ENCODE measurements around the gene MALSU1. TPM values are rescaled to one million over a fixed set of nuclear protein-coding genes. Genes with fewer than 3 reads are reported as not detected.

Gene MALSU1
- total and polyA plus RNA-seq, 2 donors (not counting 1 experiment from before 2014, with no cell fraction given): 54.8 to 77.6 TPM

DNA sequence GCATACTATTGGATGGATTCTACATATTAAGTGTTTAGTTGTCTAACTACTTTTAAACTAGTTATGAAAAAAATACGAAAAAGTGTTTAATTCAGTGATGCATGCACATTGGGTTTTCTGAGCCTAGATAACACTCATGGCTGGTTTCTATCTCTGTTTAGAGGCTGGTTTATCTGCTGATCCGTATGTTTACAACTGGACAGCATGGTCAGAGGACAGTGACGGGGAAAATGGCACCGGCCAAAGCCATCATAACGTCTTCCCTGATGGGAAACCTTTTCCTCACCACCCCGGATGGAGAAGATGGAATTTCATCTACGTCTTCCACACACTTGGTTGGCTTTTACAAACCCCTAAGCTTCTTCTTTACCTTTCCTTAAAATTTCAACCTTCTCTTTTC, 42.4 kb upstream of the MALSU1 start:
- no peaks in the 10 kb centered on the region for H3K79me2 ChIP-seq (ENCODE audit: control insufficient read depth, insufficient read depth, low read length)
- no peak overlapping the region for H3K9ac ChIP-seq (ENCODE audit: insufficient read depth, low read length)
- H2AFZ ChIP-seq (ENCODE audit: low read length): no peak overlapping the region
- no peak for DNase-seq (ENCODE audit: low read depth in 2 of 2)
- H3K4me3 ChIP-seq (replicated peaks in 1 of 4; ENCODE audit: control extremely low read depth in 1 of 4, insufficient read depth in 1 of 4, low read depth in 3 of 4, low read length in 4 of 4): no peak overlapping the region
- H3K36me3 ChIP-seq (ENCODE audit: control insufficient read depth, insufficient read depth, low read length): peaks cover 2% of the 10 kb centered on the region
- H4K20me1 ChIP-seq (ENCODE audit: control insufficient read depth, extremely low read depth, insufficient read depth, low read length): no peaks in the 10 kb centered on the region
- no peaks in the 10 kb centered on the region for H3K9me3 ChIP-seq (ENCODE audit: control insufficient read depth, insufficient read depth, low read depth, low read length)
- H3K27me3 ChIP-seq (ENCODE audit: control insufficient read depth, insufficient read depth, low read length): no peaks in the 10 kb centered on the region
- H3K27ac ChIP-seq (ENCODE audit: insufficient read depth, low read length): no peak overlapping the region
- no peaks in the 10 kb centered on the region for H3K4me1 ChIP-seq (ENCODE audit: control insufficient read depth, extremely low read depth, insufficient read depth, low read length)
- no peak for TF ChIP-seq EZH2 (IDR thresholded peaks at IDR 0.05; ENCODE audit: low read length, missing control alignments)
- TF ChIP-seq, protein P1, sequence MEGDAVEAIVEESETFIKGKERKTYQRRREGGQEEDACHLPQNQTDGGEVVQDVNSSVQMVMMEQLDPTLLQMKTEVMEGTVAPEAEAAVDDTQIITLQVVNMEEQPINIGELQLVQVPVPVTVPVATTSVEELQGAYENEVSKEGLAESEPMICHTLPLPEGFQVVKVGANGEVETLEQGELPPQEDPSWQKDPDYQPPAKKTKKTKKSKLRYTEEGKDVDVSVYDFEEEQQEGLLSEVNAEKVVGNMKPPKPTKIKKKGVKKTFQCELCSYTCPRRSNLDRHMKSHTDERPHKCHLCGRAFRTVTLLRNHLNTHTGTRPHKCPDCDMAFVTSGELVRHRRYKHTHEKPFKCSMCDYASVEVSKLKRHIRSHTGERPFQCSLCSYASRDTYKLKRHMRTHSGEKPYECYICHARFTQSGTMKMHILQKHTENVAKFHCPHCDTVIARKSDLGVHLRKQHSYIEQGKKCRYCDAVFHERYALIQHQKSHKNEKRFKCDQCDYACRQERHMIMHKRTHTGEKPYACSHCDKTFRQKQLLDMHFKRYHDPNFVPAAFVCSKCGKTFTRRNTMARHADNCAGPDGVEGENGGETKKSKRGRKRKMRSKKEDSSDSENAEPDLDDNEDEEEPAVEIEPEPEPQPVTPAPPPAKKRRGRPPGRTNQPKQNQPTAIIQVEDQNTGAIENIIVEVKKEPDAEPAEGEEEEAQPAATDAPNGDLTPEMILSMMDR (conservative IDR thresholded peaks at IDR 0.05 in 1 of 2, IDR thresholded peaks at IDR 0.05 in 1 of 2; ENCODE audit: low read depth in 1 of 2, low read length in 2 of 2): no peak
- H3K4me2 ChIP-seq (ENCODE audit: extremely low read depth, insufficient read depth, low read length): no peak overlapping the region

DNA sequence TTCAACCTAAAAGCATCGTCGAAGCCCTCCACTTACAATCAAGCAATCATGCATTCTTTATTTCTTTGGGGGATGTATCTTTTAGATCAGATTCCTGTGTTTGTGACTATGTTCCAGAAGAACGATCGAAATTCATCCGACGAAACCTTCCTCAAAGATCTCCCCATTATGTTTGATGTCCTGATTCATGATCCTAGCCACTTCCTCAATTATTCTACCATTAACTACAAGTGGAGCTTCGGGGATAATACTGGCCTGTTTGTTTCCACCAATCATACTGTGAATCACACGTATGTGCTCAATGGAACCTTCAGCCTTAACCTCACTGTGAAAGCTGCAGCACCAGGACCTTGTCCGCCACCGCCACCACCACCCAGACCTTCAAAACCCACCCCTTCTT, 38.8 kb upstream of the MALSU1 start:
- no peaks in the 10 kb centered on the region for H3K36me3 ChIP-seq (ENCODE audit: control insufficient read depth, insufficient read depth, low read length)
- H3K27me3 ChIP-seq (ENCODE audit: control insufficient read depth, insufficient read depth, low read length): no peaks in the 10 kb centered on the region
- TF ChIP-seq, protein P1 (conservative IDR thresholded peaks at IDR 0.05 in 1 of 2, IDR thresholded peaks at IDR 0.05 in 1 of 2; ENCODE audit: low read depth in 1 of 2, low read length in 2 of 2): no peak
- no peak for TF ChIP-seq EZH2 (IDR thresholded peaks at IDR 0.05; ENCODE audit: low read length, missing control alignments)

GRCh38 chr7:23261843-23262452, 37.2 kb upstream of the MALSU1 start:
- TF ChIP-seq EZH2 (IDR thresholded peaks at IDR 0.05; ENCODE audit: low read length, missing control alignments): no peak
- TF ChIP-seq, protein P1 (conservative IDR thresholded peaks at IDR 0.05 in 1 of 2, IDR thresholded peaks at IDR 0.05 in 1 of 2; ENCODE audit: low read depth in 1 of 2, low read length in 2 of 2): peak; percentile 94

More for the DNA sequence above, 38.8 kb upstream of the MALSU1 start:
- H3K4me2 ChIP-seq (ENCODE audit: extremely low read depth, insufficient read depth, low read length): no peak overlapping the region
- H3K9me3 ChIP-seq (ENCODE audit: control insufficient read depth, insufficient read depth, low read depth, low read length): no peaks in the 10 kb centered on the region
- no peaks in the 10 kb centered on the region for H3K79me2 ChIP-seq (ENCODE audit: control insufficient read depth, insufficient read depth, low read length)
- peak in 1 of 2 donors; percentile 61 for DNase-seq (ENCODE audit: low read depth in 2 of 2)
- H3K4me3 ChIP-seq (replicated peaks in 1 of 4; ENCODE audit: control extremely low read depth in 1 of 4, insufficient read depth in 1 of 4, low read depth in 3 of 4, low read length in 4 of 4): no peak overlapping the region
- no peak overlapping the region for H2AFZ ChIP-seq (ENCODE audit: low read length)
- H4K20me1 ChIP-seq (ENCODE audit: control insufficient read depth, extremely low read depth, insufficient read depth, low read length): no peaks in the 10 kb centered on the region
- no peak overlapping the region for H3K9ac ChIP-seq (ENCODE audit: insufficient read depth, low read length)
- no peak overlapping the region for H3K27ac ChIP-seq (ENCODE audit: insufficient read depth, low read length)
- H3K4me1 ChIP-seq (ENCODE audit: control insufficient read depth, extremely low read depth, insufficient read depth, low read length): no peaks in the 10 kb centered on the region

More at GRCh38 chr7:23261843-23262452, 37.2 kb upstream of the MALSU1 start:
- Histone ChIP-seq H3K27me3 (ENCODE audit: control insufficient read depth, insufficient read depth, low read length) (no peaks in the 10 kb centered on the region), H3K27ac (ENCODE audit: insufficient read depth, low read length) (no peak overlapping the region), H3K4me1 (ENCODE audit: control insufficient read depth, extremely low read depth, insufficient read depth, low read length) (no peaks in the 10 kb centered on the region), H3K4me2 (ENCODE audit: extremely low read depth, insufficient read depth, low read length) (no peak overlapping the region), H3K4me3 (replicated peaks in 1 of 4; ENCODE audit: control extremely low read depth in 1 of 4, insufficient read depth in 1 of 4, low read depth in 3 of 4, low read length in 4 of 4) (no peak overlapping the region), H3K9ac (ENCODE audit: insufficient read depth, low read length) (no peak overlapping the region), H2AFZ (ENCODE audit: low read length) (no peak overlapping the region), H3K36me3 (ENCODE audit: control insufficient read depth, insufficient read depth, low read length) (no peaks in the 10 kb centered on the region), H4K20me1 (ENCODE audit: control insufficient read depth, extremely low read depth, insufficient read depth, low read length) (no peaks in the 10 kb centered on the region), H3K9me3 (ENCODE audit: control insufficient read depth, insufficient read depth, low read depth, low read length) (no peaks in the 10 kb centered on the region), H3K79me2 (ENCODE audit: control insufficient read depth, insufficient read depth, low read length) (no peaks in the 10 kb centered on the region)
- peak; percentile 50 to 72 for DNase-seq (ENCODE audit: low read depth in 2 of 2)

All from fibroblast of lung (primary cell).